Measurements from ENCODE around the gene CYP4F8. TPM values are rescaled to one million over a fixed set of nuclear protein-coding genes. Genes with fewer than 3 reads are reported as not detected.

CYP4F8 gene
- total and polyA plus RNA-seq, 2 donors (not counting 1 experiment from before 2014, with no cell fraction given) = not detected

- intact Hi-C loops (cut with micrococcal nuclease) = no loop called here
- 69% methylated on average over 2 of the region's 2 CpGs for WGBS (ENCODE audit: insufficient coverage)
- H3K27me3 Mint-ChIP-seq = peaks cover 38% of the 10 kb centered on the region
These were observed 20.2 kb downstream of the CYP4F8 start for GRCh38 chr19:15635016-15635805.

More at GRCh38 chr19:15635016-15635805, 20.2 kb downstream of the CYP4F8 start:
- H3K4me1 ChIP-seq (ENCODE audit: control insufficient read depth in 2 of 2, insufficient read depth in 2 of 2, low read length in 2 of 2) = no peaks in the 10 kb centered on the region
- no peak overlapping the region for H3K9ac ChIP-seq (ENCODE audit: low read length)
- peaks cover 0 to 21% (median 4%) of the 10 kb centered on the region in 4 experiments for H3K27me3 ChIP-seq (replicated peaks in 1 of 4; ENCODE audit: control extremely low read depth in 1 of 4, control insufficient read depth in 3 of 4, insufficient read depth in 4 of 4, low read length in 3 of 4)
- H3K79me2 ChIP-seq (ENCODE audit: control insufficient read depth, insufficient read depth, low read length) = no peaks in the 10 kb centered on the region
- H3K36me3 ChIP-seq (replicated peaks in 1 of 2; ENCODE audit: control extremely low read depth in 1 of 2, control insufficient read depth in 1 of 2, extremely low read depth in 1 of 2, insufficient read depth in 2 of 2, low read length in 1 of 2) = no peaks in the 10 kb centered on the region
- Mint-ChIP-seq H3K27ac (no peak overlapping the region), H3K9me3 (ENCODE audit: insufficient read depth) (no peaks in the 10 kb centered on the region), H3K4me1 (peaks cover 3% of the 10 kb centered on the region), H3K4me3 (no peak overlapping the region)
- H4K20me1 ChIP-seq (ENCODE audit: control insufficient read depth, insufficient read depth, low read length, poor library complexity, severe bottlenecking) = no peaks in the 10 kb centered on the region
- ChIA-PET POLR2A (no interaction called here), CTCF (interaction anchor here (0.6 to 1.7 kb wide), 2 partner anchors 782 to 1632 kb away, joined by 3 read pairs; no protein-coding TSS in a partner anchor)
- no peak for DNase-seq
- no peak overlapping the region for H3K27ac ChIP-seq (ENCODE audit: low read length in 2 of 2)
- no peak overlapping the region for H2AFZ ChIP-seq (ENCODE audit: insufficient read depth, low read depth, low read length, poor library complexity, severe bottlenecking)
- TF ChIP-seq EZH2 (IDR thresholded peaks at IDR 0.05; ENCODE audit: borderline replicate concordance, insufficient read depth, low read depth, low read length, poor library complexity, severe bottlenecking) (no peak), CTCF (IDR thresholded peaks at IDR 0.05) (no peak)
- ATAC-seq (ENCODE audit: low read depth) = no peak
- no peaks in the 10 kb centered on the region for H3K9me3 ChIP-seq (ENCODE audit: control extremely low read depth in 1 of 3, control insufficient read depth in 2 of 3, insufficient read depth in 1 of 3, low read length in 2 of 3)
- no peak overlapping the region for H3K4me2 ChIP-seq (replicated peaks; ENCODE audit: low read depth, low read length, poor library complexity, severe bottlenecking)
- H3K4me3 ChIP-seq (ENCODE audit: control extremely low read depth in 1 of 5, extremely low read depth in 1 of 5, insufficient read depth in 1 of 5, low read depth in 2 of 5, low read length in 4 of 5) = no peak overlapping the region

All from B cell (primary cell).